PC-3 (cell line): ENCODE measurements around the gene GPATCH2L. TPM values are rescaled to one million over a fixed set of nuclear protein-coding genes. Genes with fewer than 3 reads are reported as not detected.

ENCODE experiments used
- ATAC-seq: fragments of 200-7000 bp; cut with Tn5 transposase; 2 replicates; pipeline ENCODE4 v1.9.1; 2020; ENCODE audit warnings: mild to moderate bottlenecking, moderate library complexity
- BruUV-seq: library from RNA; stranded (reverse); fragments of 400-500 nt; replicated peaks from 2 replicates; lab custom pipeline; 2021; lab: Mats Ljungman, UMichigan
- CTCF ChIA-PET: fragments of 300-600 bp; sonication (Branson Sonifier 250); formaldehyde crosslinking; loops from one replicate; lab custom pipeline; 2022; ENCODE audit warnings: antibody characterized with exemption; lab: Charles Lee
- POLR2A ChIA-PET: fragments of 300-600 bp; sonication (Branson Sonifier 250); formaldehyde crosslinking; loops from one replicate; lab custom pipeline; 2022; ENCODE audit warnings: antibody characterized with exemption; ENCODE audit not compliant: unreplicated experiment; lab: Charles Lee
- DNase-seq: peaks from one replicate; pipeline ENCODE4 v3.0.0-alpha.2; 2015
- H2AFZ ChIP-seq: fragments of 300-600 bp; sonication (generic); 2 replicates; pipeline ENCODE4 v1.6.0; 2016; ENCODE audit warnings: antibody characterized with exemption, low read length
- H3F3A ChIP-seq: fragments of 300-600 bp; sonication (generic); one replicate; pipeline ENCODE4 v1.6.0; 2017; ENCODE audit warnings: antibody characterized with exemption, low read length, control low read depth, mild to moderate bottlenecking; ENCODE audit not compliant: unreplicated experiment
- H3K27ac ChIP-seq: fragments of 300-600 bp; sonication (generic); 2 replicates; pipeline ENCODE4 v1.5.1; 2016; ENCODE audit warnings: mild to moderate bottlenecking, low read length
- H3K27me3 ChIP-seq: fragments of 300-600 bp; sonication (generic); 2 replicates; pipeline ENCODE4 v1.6.1; 2016; ENCODE audit warnings: low read length, mixed read lengths
- H3K36me3 ChIP-seq: fragments of 300-600 bp; sonication (generic); 2 replicates; pipeline ENCODE4 v1.6.1; 2016; ENCODE audit warnings: low read depth, mixed run types, low read length, mixed read lengths
- H3K4me1 ChIP-seq: fragments of 300-600 bp; sonication (generic); 2 replicates; pipeline ENCODE4 v1.5.1; 2016; ENCODE audit warnings: low read length; ENCODE audit not compliant: insufficient read depth
- H3K4me2 ChIP-seq: fragments of 300-600 bp; sonication (generic); 2 replicates; pipeline ENCODE4 v1.6.0; 2016; ENCODE audit warnings: low read length
- H3K4me3 ChIP-seq: fragments of 300-600 bp; sonication (generic); 2 replicates; pipeline ENCODE4 v1.5.1; 2016; ENCODE audit warnings: mild to moderate bottlenecking, low read length, mixed read lengths
- H3K79me2 ChIP-seq: fragments of 300-600 bp; sonication (generic); 2 replicates; pipeline ENCODE4 v1.6.1; 2017; ENCODE audit warnings: low read length, mixed read lengths
- H3K9ac ChIP-seq: fragments of 300-600 bp; sonication (generic); 2 replicates; pipeline ENCODE4 v1.6.0; 2016; ENCODE audit warnings: mild to moderate bottlenecking, low read length
- H3K9me2 ChIP-seq: fragments of 300-600 bp; sonication (generic); replicated peaks from 2 replicates; pipeline ENCODE4 v1.6.1; 2016; ENCODE audit warnings: mixed run types, low read length, mixed read lengths
- H3K9me3 ChIP-seq: fragments of 300-600 bp; sonication (generic); 2 replicates; pipeline ENCODE4 v1.6.1; 2016; ENCODE audit warnings: low read length, mixed read lengths
- H4K20me1 ChIP-seq: fragments of 300-600 bp; sonication (generic); 2 replicates; pipeline ENCODE4 v1.6.1; 2016; ENCODE audit warnings: low read length, mixed read lengths
- EZH2 ChIP-seq: fragments of 300-600 bp; sonication (generic); IDR thresholded peaks from one replicate; pipeline ENCODE4 v1.6.1; 2017; ENCODE audit warnings: antibody characterized with exemption, mild to moderate bottlenecking, low read length; ENCODE audit not compliant: unreplicated experiment
- EZH2phosphoT487 ChIP-seq: fragments of 300-600 bp; sonication (generic); IDR thresholded peaks from 2 replicates; pipeline ENCODE4 v1.6.1; 2018; ENCODE audit warnings: mild to moderate bottlenecking, antibody characterized with exemption, low read length, borderline replicate concordance
- intact Hi-C: fragments of 100-400 bp; cut with micrococcal nuclease; formaldehyde crosslinking; loops from 2 replicates; pipeline ENCODE4 v1.9.0; 2023
- total RNA-seq: library from RNA; depleted of rRNA; stranded (reverse); fragments of >200 nt; gene quantifications from 2 replicates; pipeline ENCODE4 v1.2.3, GENCODE V29; 2014
- TF ChIP-seq, protein P1 (sequence below): fragments of 300-600 bp; sonication (generic); conservative IDR thresholded peaks from 2 replicates; pipeline ENCODE4 v1.5.1; 2017; ENCODE audit warnings: antibody characterized with exemption, low read depth, mild to moderate bottlenecking, low read length

Gene GPATCH2L
- total RNA-seq, 1 experiment from 2014 or later = 46.0 TPM

- ATAC-seq (no peak), DNase-seq (no peak)
- CTCF ChIA-PET = no interaction called here
- no peaks in the 10 kb centered on the region for H4K20me1 ChIP-seq
- H3K36me3 ChIP-seq = no peaks in the 10 kb centered on the region
- H3K4me1 ChIP-seq = no peaks in the 10 kb centered on the region
- no peak for TF ChIP-seq EZH2phosphoT487
- TF ChIP-seq EZH2 = no peak
- TF ChIP-seq, protein P1, sequence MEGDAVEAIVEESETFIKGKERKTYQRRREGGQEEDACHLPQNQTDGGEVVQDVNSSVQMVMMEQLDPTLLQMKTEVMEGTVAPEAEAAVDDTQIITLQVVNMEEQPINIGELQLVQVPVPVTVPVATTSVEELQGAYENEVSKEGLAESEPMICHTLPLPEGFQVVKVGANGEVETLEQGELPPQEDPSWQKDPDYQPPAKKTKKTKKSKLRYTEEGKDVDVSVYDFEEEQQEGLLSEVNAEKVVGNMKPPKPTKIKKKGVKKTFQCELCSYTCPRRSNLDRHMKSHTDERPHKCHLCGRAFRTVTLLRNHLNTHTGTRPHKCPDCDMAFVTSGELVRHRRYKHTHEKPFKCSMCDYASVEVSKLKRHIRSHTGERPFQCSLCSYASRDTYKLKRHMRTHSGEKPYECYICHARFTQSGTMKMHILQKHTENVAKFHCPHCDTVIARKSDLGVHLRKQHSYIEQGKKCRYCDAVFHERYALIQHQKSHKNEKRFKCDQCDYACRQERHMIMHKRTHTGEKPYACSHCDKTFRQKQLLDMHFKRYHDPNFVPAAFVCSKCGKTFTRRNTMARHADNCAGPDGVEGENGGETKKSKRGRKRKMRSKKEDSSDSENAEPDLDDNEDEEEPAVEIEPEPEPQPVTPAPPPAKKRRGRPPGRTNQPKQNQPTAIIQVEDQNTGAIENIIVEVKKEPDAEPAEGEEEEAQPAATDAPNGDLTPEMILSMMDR = no peak
- no peak overlapping the region for H3K4me2 ChIP-seq
- no peaks in the 10 kb centered on the region for H3F3A ChIP-seq
- BruUV-seq = no TSS peak
- H3K79me2 ChIP-seq = no peaks in the 10 kb centered on the region
- H2AFZ ChIP-seq = no peak overlapping the region
- no peaks in the 10 kb centered on the region for H3K9me2 ChIP-seq
- H3K27me3 ChIP-seq = peaks cover 26% of the 10 kb centered on the region; the same call in 1 of the 2 replicates
- no peak overlapping the region for H3K27ac ChIP-seq
- no peak overlapping the region for H3K4me3 ChIP-seq
- H3K9ac ChIP-seq = no peak overlapping the region
- intact Hi-C loops = loop anchor here (10.0 kb wide), 1 partner anchor 231 kb away; no protein-coding TSS in a partner anchor
- H3K9me3 ChIP-seq = no peaks in the 10 kb centered on the region
- POLR2A ChIA-PET = no interaction called here
Measured at GRCh38 chr14:76123426-76124225, 28.1 kb upstream of the GPATCH2L start.

GRCh38 chr14:76125511-76125910 lies 26.2 kb upstream of the GPATCH2L start:
- peaks cover 34% of the 10 kb centered on the region; the same call in 1 of the 2 replicates for H3K27me3 ChIP-seq
- no peaks in the 10 kb centered on the region for H4K20me1 ChIP-seq
- POLR2A ChIA-PET = no interaction called here
- no peaks in the 10 kb centered on the region for H3K9me2 ChIP-seq
- no peaks in the 10 kb centered on the region for H3K79me2 ChIP-seq
- H3K9me3 ChIP-seq = no peaks in the 10 kb centered on the region
- ATAC-seq = no peak
- TF ChIP-seq, protein P1 = no peak
- TF ChIP-seq EZH2 (no peak), EZH2phosphoT487 (no peak)
- DNase-seq = no peak
- H3F3A ChIP-seq = no peaks in the 10 kb centered on the region
- no peaks in the 10 kb centered on the region for H3K36me3 ChIP-seq
- BruUV-seq = no TSS peak
- H3K4me2 ChIP-seq = no peak overlapping the region
- intact Hi-C loops = loop anchor here (10.0 kb wide), 1 partner anchor 229 kb away; no protein-coding TSS in a partner anchor
- H3K4me3 ChIP-seq = no peak overlapping the region
- no peak overlapping the region for H3K27ac ChIP-seq
- no peak overlapping the region for H2AFZ ChIP-seq
- no peaks in the 10 kb centered on the region for H3K4me1 ChIP-seq
- CTCF ChIA-PET = no interaction called here
- H3K9ac ChIP-seq = no peak overlapping the region

DNA sequence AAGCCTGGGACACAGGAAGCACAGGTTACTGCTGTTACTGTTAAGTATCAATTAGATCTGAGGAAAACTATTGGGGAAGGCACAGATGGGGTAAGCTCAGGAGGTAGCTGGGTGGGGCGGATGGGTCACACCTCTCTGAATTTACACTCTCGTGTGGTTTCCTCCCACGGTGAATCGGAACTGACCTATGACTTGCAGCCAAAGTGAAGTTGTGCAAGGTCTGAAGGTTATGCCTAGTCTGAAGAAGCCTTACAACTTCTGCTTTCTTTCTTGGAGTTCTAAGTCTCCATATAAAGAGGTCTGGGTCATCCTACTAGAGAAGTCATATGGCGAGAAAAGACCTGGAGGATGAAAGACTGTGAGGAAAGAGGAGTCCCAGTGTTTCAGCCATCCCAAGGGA lies 25.6 kb upstream of the GPATCH2L start:
- intact Hi-C loops = loop anchor here (10.0 kb wide), 1 partner anchor 229 kb away; no protein-coding TSS in a partner anchor
- Histone ChIP-seq H3K9me3 (no peaks in the 10 kb centered on the region), H3K4me3 (no peak overlapping the region), H3K27me3 (peaks cover 40% of the 10 kb centered on the region; the same call in 1 of the 2 replicates), H3F3A (no peaks in the 10 kb centered on the region), H3K79me2 (no peaks in the 10 kb centered on the region), H3K9ac (no peak overlapping the region), H3K4me1 (no peaks in the 10 kb centered on the region), H3K27ac (no peak overlapping the region), H3K36me3 (no peaks in the 10 kb centered on the region), H3K9me2 (no peaks in the 10 kb centered on the region), H3K4me2 (no peak overlapping the region), H4K20me1 (no peaks in the 10 kb centered on the region), H2AFZ (no peak overlapping the region)
- no TSS peak for BruUV-seq
- TF ChIP-seq EZH2phosphoT487 (no peak), EZH2 (no peak)
- TF ChIP-seq, protein P1 = no peak
- ChIA-PET POLR2A (no interaction called here), CTCF (no interaction called here)
- ATAC-seq (no peak), DNase-seq (no peak)
